Right lobe of liver (tissue), 6 donors: ENCODE results near the gene RELL1. TPM values are rescaled to one million over a fixed set of nuclear protein-coding genes. Genes with fewer than 3 reads are reported as not detected.

Experiments
- ATAC-seq, 4 donors: fragments of 200-7000 bp; cut with Tn5 transposase; one replicate each; pipeline ENCODE4 v1.9.1; 2020; ENCODE audit warnings: mild to moderate bottlenecking in 4 of 4, moderate library complexity in 4 of 4
- DNase-seq, 3 donors: peaks; one replicate each; pipeline ENCODE4 v3.0.0-alpha.2; 2020
- H3K27ac ChIP-seq, 3 donors: fragments of 200-600 bp; one replicate each; pipeline ENCODE4 v1.8.0; 2022
- H3K27me3 ChIP-seq, 2 donors: fragments of 200-600 bp; one replicate each; pipeline ENCODE4 v1.8.0; 2022
- H3K36me3 ChIP-seq, 4 donors: fragments of 200-600 bp; sonication (generic) in 1 of 4; one replicate each; pipeline versions ENCODE4 v1.5.1 to v1.8.0; 2017 to 2022; ENCODE audit warnings: control low read depth in 1 of 4
- H3K4me1 ChIP-seq, 4 donors: fragments of 200-600 bp; sonication (generic) in 1 of 4; one replicate each; pipeline versions ENCODE4 v1.5.1 to v1.8.0; 2017 to 2022; ENCODE audit warnings: control low read depth in 1 of 4
- H3K4me3 ChIP-seq, 3 donors: fragments of 200-600 bp; one replicate each; pipeline ENCODE4 v1.8.0; 2022
- H3K9me3 ChIP-seq, 4 donors: fragments of 200-600 bp; sonication (generic) in 1 of 4; one replicate each; pipeline versions ENCODE4 v1.5.1 to v1.8.0; 2017 to 2022; ENCODE audit warnings: control low read depth in 1 of 4
- POLR2A ChIP-seq: fragments of 450-650 bp; IDR thresholded peaks from one replicate; pipeline ENCODE4 v1.6.1; 2017; ENCODE audit warnings: antibody characterized with exemption, mild to moderate bottlenecking
- WGBS: methylation state at CpG from one replicate; pipeline ENCODE4 v1.1.6; 2018; ENCODE audit warnings: low coverage, low lambda C conversion rate; ENCODE audit not compliant: insufficient coverage; ENCODE audit errors: missing lambda C conversion rate; 5-methylcytosine and 5-hydroxymethylcytosine counted together
- intact Hi-C, 2 donors: fragments of 100-400 bp; cut with DNase I; formaldehyde crosslinking; loops; one replicate each; pipeline versions ENCODE4 v1.11.2 to v1.14.1; 2022
- total RNA-seq, 6 experiments: library from RNA; depleted of rRNA in 2 of 6; stranded (reverse); fragments of >200 nt in 2 of 6; fragmentation: NEBNext Ultra II Directional in 3 of 6; extraction: Animal tissue kit (Norgen Biotek cat#: 25700) in 3 of 6; gene quantifications; one replicate each; pipeline versions ENCODE4 v1.1.0 to v1.2.4, GENCODE V29; 2016 to 2023
- TF ChIP-seq, protein P1 (sequence below), 4 donors: fragments of 200-600 bp in 3 of 4; fragments of 450-650 bp in 1 of 4; IDR thresholded peaks; one replicate each; pipeline versions ENCODE4 v1.5.1 to v1.8.0; 2016 to 2022; ENCODE audit warnings: antibody characterized with exemption in 4 of 4, mild to moderate bottlenecking in 2 of 4
- donor health status: DM: no; HTN: yes; CAD: no.
- donor health status: DM: no; HTN: no; CAD: no.
- donor health status: DM: no; HTN: no; CAD: no.
- donor health status: DM: no; HTN: yes; CAD: no.
- donor health status: DM: no; HTN: yes; CAD: no.

RELL1 gene
- total RNA-seq, 6 experiments from 2014 or later, result 5.7 to 14.6 (median 7.8) TPM

GRCh38 chr4:37646247-37646646, 39.9 kb downstream of the RELL1 start:
- Histone ChIP-seq H3K4me1 (peaks cover 0 to 56% (median 22%) of the 10 kb centered on the region in 4 donors), H3K36me3 (peaks cover 0 to 6% (median 0%) of the 10 kb centered on the region in 4 donors), H3K4me3 (no peak overlapping the region), H3K9me3 (no peaks in the 10 kb centered on the region), H3K27ac (peak overlapping the region; percentile 29 to 69 (median 58)), H3K27me3 (no peaks in the 10 kb centered on the region)
- 63% methylated on average over 3 of the region's 3 CpGs for whole genome bisulfite sequencing
- peak in 3 of 4 donors; percentile 26 to 48 (median 46) for ATAC-seq
- intact Hi-C loops, result no loop called here
- DNase-seq, result peak in 2 of 3 donors; percentile 66 to 67
- no peak for TF ChIP-seq POLR2A
- TF ChIP-seq, protein P1, sequence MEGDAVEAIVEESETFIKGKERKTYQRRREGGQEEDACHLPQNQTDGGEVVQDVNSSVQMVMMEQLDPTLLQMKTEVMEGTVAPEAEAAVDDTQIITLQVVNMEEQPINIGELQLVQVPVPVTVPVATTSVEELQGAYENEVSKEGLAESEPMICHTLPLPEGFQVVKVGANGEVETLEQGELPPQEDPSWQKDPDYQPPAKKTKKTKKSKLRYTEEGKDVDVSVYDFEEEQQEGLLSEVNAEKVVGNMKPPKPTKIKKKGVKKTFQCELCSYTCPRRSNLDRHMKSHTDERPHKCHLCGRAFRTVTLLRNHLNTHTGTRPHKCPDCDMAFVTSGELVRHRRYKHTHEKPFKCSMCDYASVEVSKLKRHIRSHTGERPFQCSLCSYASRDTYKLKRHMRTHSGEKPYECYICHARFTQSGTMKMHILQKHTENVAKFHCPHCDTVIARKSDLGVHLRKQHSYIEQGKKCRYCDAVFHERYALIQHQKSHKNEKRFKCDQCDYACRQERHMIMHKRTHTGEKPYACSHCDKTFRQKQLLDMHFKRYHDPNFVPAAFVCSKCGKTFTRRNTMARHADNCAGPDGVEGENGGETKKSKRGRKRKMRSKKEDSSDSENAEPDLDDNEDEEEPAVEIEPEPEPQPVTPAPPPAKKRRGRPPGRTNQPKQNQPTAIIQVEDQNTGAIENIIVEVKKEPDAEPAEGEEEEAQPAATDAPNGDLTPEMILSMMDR (IDR thresholded peaks at IDR 0.05), result no peak

- intact Hi-C loops, result no loop called here
- no peaks in the 10 kb centered on the region for H3K27me3 ChIP-seq
- H3K4me3 ChIP-seq, result no peak overlapping the region
- H3K4me1 ChIP-seq, result peaks cover 0 to 58% (median 22%) of the 10 kb centered on the region in 4 donors
- TF ChIP-seq, protein P1 (IDR thresholded peaks at IDR 0.05), result no peak
- TF ChIP-seq POLR2A, result no peak
- 59% methylated on average over 4 of the region's 4 CpGs for WGBS
- peaks cover 0 to 6% (median 0%) of the 10 kb centered on the region in 4 donors for H3K36me3 ChIP-seq
- DNase-seq, result no peak
- H3K27ac ChIP-seq, result peak overlapping the region; percentile 29 to 69 (median 58)
- H3K9me3 ChIP-seq, result no peaks in the 10 kb centered on the region
- ATAC-seq, result peak in 3 of 4 donors; percentile 10 to 21 (median 20)
Measured at GRCh38 chr4:37645736-37646135, 40.4 kb downstream of the RELL1 start.

GRCh38 chr4:37644962-37645361, 41.2 kb downstream of the RELL1 start:
- intact Hi-C loops, result no loop called here
- WGBS, result 25% methylated on average over 8 of the region's 9 CpGs
- Histone ChIP-seq H3K27me3 (no peaks in the 10 kb centered on the region), H3K36me3 (peaks cover 0 to 6% (median 0%) of the 10 kb centered on the region in 4 donors), H3K4me1 (peaks cover 0 to 66% (median 25%) of the 10 kb centered on the region in 4 donors), H3K9me3 (no peaks in the 10 kb centered on the region), H3K27ac (peak overlapping the region; percentile 29 to 69 (median 58)), H3K4me3 (no peak overlapping the region)
- TF ChIP-seq, protein P1 (IDR thresholded peaks at IDR 0.05), result no peak
- no peak for TF ChIP-seq POLR2A
- DNase-seq (peak in 2 of 3 donors; percentile 69 to 84), ATAC-seq (peak; percentile 64 to 73 (median 66))

GRCh38 chr4:37641886-37642849, 44.0 kb downstream of the RELL1 start:
- H3K36me3 ChIP-seq, result peaks cover 0 to 6% (median 0%) of the 10 kb centered on the region in 4 donors
- no peaks in the 10 kb centered on the region for H3K9me3 ChIP-seq
- H3K4me3 ChIP-seq, result no peak overlapping the region
- peak overlapping the region in 2 of 3 donors; percentile 81 to 85 for H3K27ac ChIP-seq
- peaks cover 0 to 51% (median 18%) of the 10 kb centered on the region in 4 donors for H3K4me1 ChIP-seq
- TF ChIP-seq, protein P1 (IDR thresholded peaks at IDR 0.05), result no peak
- no peak for TF ChIP-seq POLR2A
- ATAC-seq (peak; percentile 42 to 70 (median 56)), DNase-seq (no peak)
- intact Hi-C loops, result no loop called here
- 66% methylated on average over 10 of the region's 11 CpGs for WGBS
- no peaks in the 10 kb centered on the region for H3K27me3 ChIP-seq
